ENCODE results near the gene TUBB6. TPM values are rescaled to one million over a fixed set of nuclear protein-coding genes. Genes with fewer than 3 reads are reported as not detected.

The TUBB6 gene
- total and polyA plus RNA-seq, 10 of the 15 experiments (the other 5 are each of a cell fraction or from before 2014, with no cell fraction given), result 27.4 to 262 (median 82.5) TPM

DNA sequence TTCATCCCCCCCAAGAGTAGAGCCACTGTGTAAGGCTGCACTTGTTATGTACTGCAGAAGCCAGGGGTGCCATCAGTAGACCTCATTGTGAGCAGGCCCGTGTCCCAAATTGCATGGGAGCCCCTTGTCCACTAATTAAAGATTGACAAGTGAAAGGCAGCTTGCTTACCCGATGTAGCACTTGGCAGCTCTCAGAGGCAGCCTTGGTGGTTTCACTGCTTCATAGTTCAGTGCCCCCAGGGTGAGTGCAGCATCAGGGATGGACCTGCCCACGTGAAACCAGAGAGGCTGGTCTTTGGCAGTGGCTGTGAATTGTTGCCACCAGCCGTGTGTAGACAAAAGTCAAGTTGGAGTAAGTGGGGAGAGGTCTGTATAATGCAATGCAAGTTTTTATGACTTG is 13.3 kb downstream of the TUBB6 start:
- SMC1A ChIA-PET (ENCODE audit: uncharacterized antibody, unreplicated experiment), result interaction anchor here (1.0 to 1.4 kb wide), 2 partner anchors 9 to 315 kb away, joined by 3 read pairs; no protein-coding TSS in a partner anchor
- FAIRE-seq (peak; percentile 23), ATAC-seq (peak; percentile 96), DNase-seq (ENCODE audit: low read depth, low spot score) (no peak)
- no TSS peak for BruUV-seq (replicated peaks)
- H3K79me2 ChIP-seq (ENCODE audit: control insufficient read depth, insufficient read depth, low read length), result no peaks in the 10 kb centered on the region; the same call in 1 of the 2 replicates
- no peak overlapping the region for H3K9ac ChIP-seq (ENCODE audit: control insufficient read depth, insufficient read depth, low read length)
- CTCF ChIA-PET, result interaction anchor here (2.2 to 4.5 kb wide), 2 partner anchors 8 to 10 kb away, joined by 6 to 50 read pairs; no protein-coding TSS in a partner anchor
- WGBS (ENCODE audit: insufficient coverage, insufficient replicate concordance, low lambda C conversion rate, missing lambda C conversion rate), result 3% methylated on average over 4 of the region's 4 CpGs
- intact Hi-C loops (cut with micrococcal nuclease; ENCODE audit: unreplicated experiment) (no loop called here), in situ Hi-C loops (cut with MboI) (no loop called here)
- H3K4me1 ChIP-seq (ENCODE audit: control insufficient read depth, insufficient read depth, low read length), result peaks cover 13% of the 10 kb centered on the region
- TF ChIP-seq ZBED1 (IDR thresholded peaks at IDR 0.05; ENCODE audit: borderline replicate concordance) (no peak), SREBF1 (IDR thresholded peaks at IDR 0.05; ENCODE audit: low read length) (no peak), LARP7 (IDR thresholded peaks at IDR 0.05) (no peak), MYC (IDR thresholded peaks at IDR 0.05; ENCODE audit: insufficient read depth, insufficient read length, insufficient replicate concordance, low read length, severe bottlenecking) (no peak), BHLHE40 (IDR thresholded peaks at IDR 0.05; ENCODE audit: borderline replicate concordance in 1 of 2, low read depth in 2 of 2, low read length in 1 of 2) (peak in 1 of 2 experiments; percentile 23; a peak in 1 of 4 replicates), POU2F2 (IDR thresholded peaks at IDR 0.05; ENCODE audit: borderline replicate concordance, low read depth, low read length) (0 out of 3 replicates have a peak, but pooled peaks have one; percentile 25), ZNF384 (IDR thresholded peaks at IDR 0.05; ENCODE audit: borderline replicate concordance, low read depth, low read length) (no peak), PAX5 (IDR thresholded peaks at IDR 0.05; ENCODE audit: borderline replicate concordance, low read depth, low read length) (peak; percentile 82), JUND (IDR thresholded peaks at IDR 0.05; ENCODE audit: low read depth, low read length) (no peak), RUNX3 (IDR thresholded peaks at IDR 0.05; ENCODE audit: low read length) (0 out of 2 replicates have a peak, but pooled peaks have one; percentile 23), NFIC (IDR thresholded peaks at IDR 0.05; ENCODE audit: low read depth, low read length) (no peak)
- TF ChIP-seq, protein P1, sequence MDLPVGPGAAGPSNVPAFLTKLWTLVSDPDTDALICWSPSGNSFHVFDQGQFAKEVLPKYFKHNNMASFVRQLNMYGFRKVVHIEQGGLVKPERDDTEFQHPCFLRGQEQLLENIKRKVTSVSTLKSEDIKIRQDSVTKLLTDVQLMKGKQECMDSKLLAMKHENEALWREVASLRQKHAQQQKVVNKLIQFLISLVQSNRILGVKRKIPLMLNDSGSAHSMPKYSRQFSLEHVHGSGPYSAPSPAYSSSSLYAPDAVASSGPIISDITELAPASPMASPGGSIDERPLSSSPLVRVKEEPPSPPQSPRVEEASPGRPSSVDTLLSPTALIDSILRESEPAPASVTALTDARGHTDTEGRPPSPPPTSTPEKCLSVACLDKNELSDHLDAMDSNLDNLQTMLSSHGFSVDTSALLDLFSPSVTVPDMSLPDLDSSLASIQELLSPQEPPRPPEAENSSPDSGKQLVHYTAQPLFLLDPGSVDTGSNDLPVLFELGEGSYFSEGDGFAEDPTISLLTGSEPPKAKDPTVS (IDR thresholded peaks at IDR 0.05; ENCODE audit: low read depth, low read length), result no peak
- TF ChIP-seq, protein P2, sequence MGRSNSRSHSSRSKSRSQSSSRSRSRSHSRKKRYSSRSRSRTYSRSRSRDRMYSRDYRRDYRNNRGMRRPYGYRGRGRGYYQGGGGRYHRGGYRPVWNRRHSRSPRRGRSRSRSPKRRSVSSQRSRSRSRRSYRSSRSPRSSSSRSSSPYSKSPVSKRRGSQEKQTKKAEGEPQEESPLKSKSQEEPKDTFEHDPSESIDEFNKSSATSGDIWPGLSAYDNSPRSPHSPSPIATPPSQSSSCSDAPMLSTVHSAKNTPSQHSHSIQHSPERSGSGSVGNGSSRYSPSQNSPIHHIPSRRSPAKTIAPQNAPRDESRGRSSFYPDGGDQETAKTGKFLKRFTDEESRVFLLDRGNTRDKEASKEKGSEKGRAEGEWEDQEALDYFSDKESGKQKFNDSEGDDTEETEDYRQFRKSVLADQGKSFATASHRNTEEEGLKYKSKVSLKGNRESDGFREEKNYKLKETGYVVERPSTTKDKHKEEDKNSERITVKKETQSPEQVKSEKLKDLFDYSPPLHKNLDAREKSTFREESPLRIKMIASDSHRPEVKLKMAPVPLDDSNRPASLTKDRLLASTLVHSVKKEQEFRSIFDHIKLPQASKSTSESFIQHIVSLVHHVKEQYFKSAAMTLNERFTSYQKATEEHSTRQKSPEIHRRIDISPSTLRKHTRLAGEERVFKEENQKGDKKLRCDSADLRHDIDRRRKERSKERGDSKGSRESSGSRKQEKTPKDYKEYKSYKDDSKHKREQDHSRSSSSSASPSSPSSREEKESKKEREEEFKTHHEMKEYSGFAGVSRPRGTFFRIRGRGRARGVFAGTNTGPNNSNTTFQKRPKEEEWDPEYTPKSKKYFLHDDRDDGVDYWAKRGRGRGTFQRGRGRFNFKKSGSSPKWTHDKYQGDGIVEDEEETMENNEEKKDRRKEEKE (IDR thresholded peaks at IDR 0.05), result no peak
- TF ChIP-seq, protein P3, sequence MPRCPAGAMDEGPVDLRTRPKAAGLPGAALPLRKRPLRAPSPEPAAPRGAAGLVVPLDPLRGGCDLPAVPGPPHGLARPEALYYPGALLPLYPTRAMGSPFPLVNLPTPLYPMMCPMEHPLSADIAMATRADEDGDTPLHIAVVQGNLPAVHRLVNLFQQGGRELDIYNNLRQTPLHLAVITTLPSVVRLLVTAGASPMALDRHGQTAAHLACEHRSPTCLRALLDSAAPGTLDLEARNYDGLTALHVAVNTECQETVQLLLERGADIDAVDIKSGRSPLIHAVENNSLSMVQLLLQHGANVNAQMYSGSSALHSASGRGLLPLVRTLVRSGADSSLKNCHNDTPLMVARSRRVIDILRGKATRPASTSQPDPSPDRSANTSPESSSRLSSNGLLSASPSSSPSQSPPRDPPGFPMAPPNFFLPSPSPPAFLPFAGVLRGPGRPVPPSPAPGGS (IDR thresholded peaks at IDR 0.05; ENCODE audit: borderline replicate concordance, insufficient read depth, low read depth, low read length, poor library complexity, severe bottlenecking), result no peak
- no peak overlapping the region for H3K4me2 ChIP-seq (ENCODE audit: control insufficient read depth, insufficient read depth)
- no peaks in the 10 kb centered on the region for H3K27me3 ChIP-seq (replicated peaks in 1 of 2; ENCODE audit: control insufficient read depth in 2 of 2, insufficient read depth in 2 of 2, low read length in 1 of 2)
- no peak overlapping the region for H3K4me3 ChIP-seq
- RAD21 ChIA-PET (ENCODE audit: unreplicated experiment), result interaction anchor here (1.1 to 1.4 kb wide), 3 partner anchors 14 to 56 kb away, joined by 3 to 8 read pairs (median 3); partner anchors contain the start of genes AFG3L2 and TUBB6
- no peaks in the 10 kb centered on the region for H3K9me3 ChIP-seq (replicated peaks; ENCODE audit: control insufficient read depth, insufficient read depth, low read length)
- H3K27ac ChIP-seq (ENCODE audit: control insufficient read depth, insufficient read depth), result no peak overlapping the region
- POLR2A ChIA-PET, result no interaction called here
- peaks cover 9 to 13% of the 10 kb centered on the region in 2 experiments for H3K36me3 ChIP-seq (ENCODE audit: control insufficient read depth in 2 of 2, insufficient read depth in 2 of 2, low read length in 1 of 2)
- H4K20me1 ChIP-seq (ENCODE audit: control insufficient read depth, insufficient read depth), result no peaks in the 10 kb centered on the region
- H2AFZ ChIP-seq (ENCODE audit: control insufficient read depth, low read depth, low read length), result no peak overlapping the region
